GM21529 (cell line): ENCODE data around the gene CISTR.
"Not testable (repeated sequence)": the region's sequence is repeated elsewhere in the genome, so short reads cannot be mapped to it uniquely, and the experiment has no call there.

Source experiments
- ATAC-seq: cut with Tn5 transposase; IDR thresholded peaks from one replicate; pipeline ENCODE4 v1.9.1; 2021; ENCODE audit not compliant: unreplicated experiment

CISTR gene

GRCh38 chr12:53764615-53765014 is 12.8 kb upstream of the CISTR start:
- ATAC-seq, result no peak

GRCh38 chr12:53762793-53763192 is 11.0 kb upstream of the CISTR start:
- ATAC-seq, result not testable (repeated sequence)

GRCh38 chr12:53761306-53761705 is 9.5 kb upstream of the CISTR start:
- ATAC-seq, result no peak

DNA sequence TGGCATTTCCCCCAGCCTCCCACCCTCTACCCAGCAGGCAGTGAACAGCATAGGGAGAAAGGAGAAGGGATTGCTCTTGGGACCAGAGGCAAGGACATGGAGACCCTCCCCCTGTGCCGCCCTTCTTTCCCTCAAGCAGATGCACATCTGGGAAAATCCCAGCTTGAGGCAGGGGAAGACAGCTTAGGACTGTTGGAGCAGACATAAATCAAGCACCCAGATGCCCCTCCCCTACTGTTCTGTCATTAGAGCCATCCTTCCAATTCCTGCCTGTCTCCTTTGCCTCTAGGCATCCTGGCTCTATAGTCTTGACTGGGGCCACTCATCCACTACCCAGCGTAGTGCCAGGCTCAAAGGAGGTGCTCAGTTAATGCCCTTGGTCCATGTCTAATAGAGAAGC is 7.5 kb upstream of the CISTR start:
- no peak for ATAC-seq

DNA sequence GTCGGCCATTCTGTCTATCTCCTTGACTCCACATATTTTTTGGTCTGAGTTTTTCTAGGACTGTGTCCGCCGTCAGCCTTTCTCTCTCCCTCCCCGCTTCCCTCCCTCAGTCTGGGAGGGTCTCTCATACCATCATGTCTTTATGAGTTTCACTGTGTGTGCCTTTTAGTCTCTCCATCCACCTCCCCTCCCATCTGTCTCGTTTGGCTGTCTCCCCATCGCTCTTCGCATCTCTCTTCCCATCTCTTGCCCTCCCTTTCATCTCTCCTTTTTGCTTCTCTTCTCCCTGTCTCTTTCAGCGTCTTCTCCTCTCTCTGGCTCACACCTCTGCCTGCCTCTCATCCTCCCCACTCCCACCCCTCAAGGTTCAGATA is 6.9 kb upstream of the CISTR start:
- no peak for ATAC-seq

DNA sequence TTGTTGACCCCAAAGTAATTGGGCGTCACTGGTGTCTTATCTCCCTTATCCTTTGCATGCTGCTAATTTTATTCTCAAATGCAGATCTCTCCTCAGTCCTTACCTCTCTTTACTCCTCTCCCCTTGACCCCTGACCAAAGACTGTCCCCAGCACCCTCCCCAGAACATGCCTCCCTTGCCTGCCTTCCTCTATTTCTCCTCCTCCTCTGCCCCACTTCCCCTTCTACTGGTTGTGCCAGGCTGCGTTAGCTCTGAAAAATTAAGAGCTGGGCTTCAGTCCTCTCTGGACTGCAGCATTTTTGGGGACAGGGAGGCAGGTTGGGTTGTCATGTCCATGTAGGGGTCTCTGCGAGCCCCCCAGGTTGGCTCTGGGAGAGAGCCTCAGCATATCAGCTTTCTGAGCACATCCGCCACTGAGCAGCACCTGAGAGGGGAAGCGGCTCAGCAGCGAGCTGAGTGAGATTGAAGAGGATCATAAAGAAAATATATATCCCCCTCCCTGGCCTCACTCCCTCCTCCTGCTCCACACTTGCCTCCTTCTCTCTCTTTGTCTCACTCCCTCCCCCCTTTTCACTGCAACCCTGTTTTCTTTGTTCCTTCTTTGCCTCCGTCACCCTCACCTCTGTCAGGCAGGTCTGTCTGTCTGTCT is 6.4 kb upstream of the CISTR start:
- ATAC-seq, result no peak

DNA sequence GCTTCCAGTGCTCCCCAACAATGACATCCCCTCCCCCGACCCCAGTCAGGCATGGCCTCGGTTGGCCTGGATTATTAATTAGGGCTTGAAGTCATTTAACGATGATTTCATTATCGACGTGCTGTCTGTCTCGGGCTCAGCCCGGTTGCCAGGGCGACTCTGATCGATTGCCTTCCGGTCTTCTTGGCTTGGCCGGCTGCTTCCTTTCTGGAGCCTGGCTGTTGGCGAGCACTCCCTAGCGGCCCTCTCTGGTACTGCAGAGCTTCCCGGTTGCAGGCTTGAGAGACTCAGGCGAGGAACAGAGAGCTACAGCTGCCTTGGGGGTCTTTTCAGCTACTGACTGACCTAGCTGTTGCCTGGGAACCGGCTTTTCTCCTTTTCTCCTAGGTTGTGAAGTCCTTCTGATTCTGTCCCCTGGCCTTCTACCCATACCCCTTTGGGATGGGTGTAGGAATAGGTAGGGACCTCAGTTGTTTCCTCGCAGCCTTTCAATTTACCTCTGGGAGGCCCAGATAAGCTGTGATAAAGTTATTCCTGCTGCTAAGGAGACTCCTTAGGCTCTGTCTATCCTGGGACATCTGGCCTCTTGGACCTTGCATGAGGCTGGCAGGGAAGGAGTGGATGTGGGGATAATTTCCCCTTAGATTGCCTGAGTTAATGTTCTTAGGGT is 5.5 kb upstream of the CISTR start:
- ATAC-seq, result peak; percentile 58

- ATAC-seq, result no peak
Measured at GRCh38 chr12:53756300-53757100, 4.7 kb upstream of the CISTR start.

DNA sequence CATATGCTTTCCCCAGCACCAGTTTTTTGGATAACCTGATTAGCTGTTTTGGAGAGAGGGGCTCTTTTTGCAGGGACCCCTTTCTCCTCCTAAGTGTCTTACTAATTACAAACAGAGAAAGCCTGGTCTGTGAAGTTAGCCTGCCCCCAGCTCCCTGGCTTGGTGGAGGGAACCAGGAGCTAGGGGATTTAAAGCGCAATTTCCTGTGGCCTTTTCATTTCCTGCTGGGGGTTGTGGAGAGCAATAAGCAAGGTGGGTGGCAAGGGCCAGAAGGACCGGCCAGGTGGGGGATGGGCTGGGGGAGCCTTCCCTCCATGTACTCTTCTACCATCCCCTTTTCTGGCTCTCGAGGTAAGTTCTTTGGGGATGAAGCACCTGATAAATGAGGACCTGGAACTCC is 4.1 kb upstream of the CISTR start:
- ATAC-seq, result no peak

DNA sequence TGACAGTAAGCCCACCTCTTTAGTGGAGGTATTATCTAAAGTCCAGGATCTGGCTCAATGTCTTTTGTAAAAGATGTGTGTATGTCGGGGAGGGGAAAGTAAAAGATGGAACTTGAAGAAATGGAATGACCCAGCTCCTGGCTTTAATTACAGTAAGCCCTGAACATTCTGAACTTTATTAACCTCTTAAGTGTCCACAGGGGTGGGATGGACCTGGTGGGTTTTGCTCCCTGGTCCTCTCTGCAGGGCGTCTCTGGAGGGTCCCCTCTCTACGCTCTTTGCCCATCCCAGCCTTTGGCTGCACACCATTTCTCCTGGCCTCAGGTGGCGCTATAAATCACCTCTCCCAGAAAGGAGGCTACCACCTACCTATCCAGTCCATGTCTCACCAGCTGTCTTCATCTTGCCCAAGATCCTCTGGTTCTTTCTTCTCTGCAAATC is 3.7 kb upstream of the CISTR start:
- no peak for ATAC-seq

- no peak for ATAC-seq
Measured at GRCh38 chr12:53754633-53755264, 3.0 kb upstream of the CISTR start.

GRCh38 chr12:53754188-53754585 is 2.4 kb upstream of the CISTR start:
- ATAC-seq, result no peak

GRCh38 chr12:53752621-53753020 is 842 bp upstream of the CISTR start:
- ATAC-seq, result no peak

DNA sequence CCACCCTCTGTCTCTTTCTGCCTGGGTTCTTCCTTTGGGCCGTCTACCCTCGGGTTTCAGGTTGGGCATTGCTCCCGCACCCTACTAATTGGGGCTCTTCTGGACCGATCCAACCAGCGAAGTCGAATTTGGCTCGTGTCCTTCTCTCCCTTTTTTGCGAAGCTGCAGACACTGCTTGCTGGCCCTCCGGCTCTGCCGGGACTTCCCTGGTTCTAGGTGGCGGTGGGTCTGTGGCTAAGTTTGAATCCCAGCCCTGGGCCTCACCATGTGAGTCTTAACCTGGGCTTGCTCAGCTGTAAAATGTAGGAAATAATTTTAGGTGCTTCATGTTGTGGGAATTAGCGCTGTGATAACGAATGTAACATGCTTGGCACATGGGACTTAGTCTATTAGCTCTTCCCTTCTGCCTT is 418 bp upstream of the CISTR start:
- ATAC-seq, result no peak

DNA sequence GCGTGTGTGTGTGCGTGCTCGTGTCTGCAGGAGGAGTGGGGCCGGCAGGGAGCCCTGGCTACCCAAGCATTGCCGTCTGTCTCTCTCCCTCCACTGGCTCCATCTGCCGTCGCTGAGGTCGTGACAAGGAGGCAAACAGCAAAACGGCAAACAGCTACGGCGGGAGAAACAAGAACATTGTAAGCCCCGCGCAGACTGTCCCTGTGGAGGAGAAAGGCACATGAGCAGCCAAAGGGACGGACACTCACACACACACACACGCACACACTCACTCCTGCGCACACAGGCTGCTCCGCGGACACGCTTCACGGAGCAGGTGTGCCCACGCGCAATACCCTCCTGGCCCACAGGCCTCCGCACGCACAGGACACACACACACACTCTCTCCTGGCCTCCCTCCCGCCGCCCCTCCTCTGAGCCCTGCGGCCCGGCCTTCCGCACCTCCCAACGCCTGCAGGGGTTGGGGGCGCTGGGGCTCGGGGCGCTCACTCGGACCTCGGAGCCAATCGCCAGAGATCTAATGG is 905 bp downstream of the CISTR start:
- peak; percentile 29 for ATAC-seq

DNA sequence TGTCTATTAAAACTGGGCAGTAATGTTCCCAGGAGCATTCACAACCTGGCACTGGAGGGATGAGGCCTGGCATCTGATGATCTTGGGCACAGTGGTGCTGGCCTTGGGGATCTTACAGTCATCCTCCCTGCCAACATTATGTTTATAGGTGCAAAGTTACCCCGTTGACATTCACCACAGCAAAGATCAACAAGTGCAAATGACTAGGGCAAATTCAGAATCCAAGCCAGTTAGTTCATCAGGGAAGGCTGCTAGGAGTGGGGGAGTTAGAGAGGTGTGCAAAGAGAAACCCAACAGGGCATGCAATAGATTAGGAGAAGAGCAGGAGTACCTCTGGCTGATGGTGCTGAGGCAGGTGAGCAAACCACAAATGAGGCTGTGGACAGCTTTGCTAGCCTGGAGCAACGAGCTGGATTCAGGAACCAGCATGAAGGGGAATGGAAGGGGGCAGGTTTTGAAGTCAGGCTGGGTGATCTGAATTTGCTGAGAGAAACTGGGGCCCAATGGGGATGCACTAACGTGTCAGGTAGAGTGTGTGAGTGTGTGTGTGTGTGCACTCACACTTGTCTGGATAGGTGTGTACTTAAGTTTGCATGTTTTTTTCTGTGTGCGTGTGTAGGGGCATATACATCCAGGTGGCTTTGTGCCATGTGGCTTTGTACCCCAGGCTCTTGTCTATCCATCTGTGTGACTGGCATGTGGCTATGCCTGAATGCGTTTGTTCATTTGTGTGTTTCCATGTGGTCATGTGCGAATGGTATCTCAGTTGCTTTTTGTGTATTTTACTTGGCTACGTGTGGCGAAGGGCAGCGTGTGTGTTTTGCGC is 1.6 kb downstream of the CISTR start:
- ATAC-seq, result no peak

DNA sequence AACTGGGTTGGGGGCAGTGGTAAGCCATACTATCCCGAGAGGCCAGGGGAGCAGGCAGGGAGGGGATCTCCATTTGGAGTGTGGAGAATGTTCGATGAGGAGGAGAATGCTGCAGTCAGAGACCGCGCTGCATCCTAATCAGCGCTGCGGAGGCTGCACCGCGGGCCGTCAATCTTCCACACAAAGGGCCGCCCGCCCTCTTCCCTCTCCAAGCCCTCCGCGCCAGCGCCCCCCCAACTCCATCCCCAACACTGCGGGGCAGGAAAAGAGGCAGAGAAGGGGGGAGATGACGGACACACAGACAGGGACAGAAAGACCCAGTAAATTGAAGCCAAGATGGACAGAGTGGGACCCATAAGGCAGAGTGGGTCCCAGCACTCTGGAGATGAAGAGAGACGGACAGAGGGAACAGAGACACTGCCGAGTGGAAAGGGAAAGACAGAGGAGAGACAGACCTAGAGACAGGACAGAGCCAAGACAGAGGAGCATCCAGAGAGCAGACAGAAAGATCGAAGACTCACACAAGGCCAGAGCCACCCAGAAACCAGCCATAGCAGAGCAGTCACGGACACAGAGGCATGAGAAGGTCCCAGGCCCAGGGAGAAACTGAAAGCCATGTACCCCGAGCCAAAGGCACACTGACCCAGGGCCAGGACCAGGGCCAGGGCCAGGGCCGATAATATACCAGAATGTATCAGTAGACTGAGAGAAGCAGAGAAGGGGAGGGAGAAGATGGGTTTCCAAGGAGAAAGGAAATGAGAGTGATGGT is 3.5 kb downstream of the CISTR start:
- no peak for ATAC-seq

- no peak for ATAC-seq
Measured at GRCh38 chr12:53747095-53747494, 4.7 kb downstream of the CISTR start.

DNA sequence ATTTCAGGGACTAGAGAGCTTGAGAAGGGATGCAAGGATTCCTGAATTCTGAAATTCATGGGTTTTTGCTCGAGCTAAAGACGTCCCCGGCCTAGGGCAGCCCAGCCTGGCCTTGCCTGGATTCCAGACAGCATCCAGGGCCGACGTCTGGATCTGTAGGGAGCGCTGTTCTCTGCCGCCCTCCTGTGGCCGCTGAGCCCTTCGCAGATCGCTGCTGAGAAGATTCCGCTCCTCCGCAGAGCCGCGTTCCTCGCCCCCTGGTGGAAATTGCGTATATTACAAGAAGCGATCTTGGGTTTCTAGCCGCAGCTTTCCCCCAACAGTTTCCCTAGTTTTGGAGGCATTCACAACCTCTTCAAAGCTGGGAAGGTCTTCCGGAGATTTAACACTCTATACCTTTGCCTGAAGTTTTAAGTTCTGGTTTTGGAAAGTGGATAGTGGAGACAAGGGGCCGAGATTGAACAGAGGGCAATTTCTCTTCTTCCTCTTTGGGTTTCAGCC is 5.1 kb downstream of the CISTR start:
- ATAC-seq, result peak; percentile 42

DNA sequence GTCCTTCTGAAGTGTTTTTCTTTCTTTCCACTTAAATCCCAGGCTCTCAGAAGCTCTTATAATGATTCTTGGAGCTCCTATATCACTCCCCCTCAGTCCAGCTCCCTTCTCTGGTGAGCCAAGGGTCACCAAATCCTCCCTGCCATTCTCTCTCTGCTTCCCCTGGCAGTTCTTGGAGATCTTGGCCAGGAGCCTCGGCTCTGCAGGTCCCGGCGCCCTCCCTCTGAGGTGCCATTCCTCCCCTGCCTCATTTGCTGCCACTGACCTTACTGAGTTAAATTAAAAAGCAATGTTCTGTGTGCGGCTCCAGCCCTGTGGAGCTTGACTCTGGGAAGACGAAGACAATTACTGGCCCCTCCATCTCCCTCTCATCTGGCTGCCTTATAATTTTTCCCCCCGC is 7.0 kb downstream of the CISTR start:
- ATAC-seq, result no peak
